AG08396 (cell line): ENCODE data around the gene TSC1.
"Not testable (repeated sequence)": the region's sequence is repeated elsewhere in the genome, so short reads cannot be mapped to it uniquely, and the experiment has no call there.

ENCODE experiments used
- DNase-seq: peaks from one replicate; pipeline ENCODE4 v3.0.0; 2012; ENCODE audit warnings: low spot score, mixed read lengths

The TSC1 gene

GRCh38 chr9:132944294-132945185 is at the start of gene TSC1:
Gene TSC1, minus strand, starts transcription at chr9:132944616. Its CDS starts 15,744 bp downstream, at chr9:132928872.
- peak; percentile 95 for DNase-seq

- DNase-seq = no peak
These were observed 49.1 kb upstream of the TSC1 start for GRCh38 chr9:132993511-132993939.

GRCh38 chr9:132991351-132992300 is 47.2 kb upstream of the TSC1 start:
- DNase-seq = no peak

- no peak for DNase-seq
These were observed 46.4 kb upstream of the TSC1 start for GRCh38 chr9:132990781-132991180.

GRCh38 chr9:132989998-132990557 is 45.7 kb upstream of the TSC1 start:
- DNase-seq = not testable (repeated sequence)

- no peak for DNase-seq
These were observed 45.1 kb upstream of the TSC1 start for GRCh38 chr9:132989414-132989996.

GRCh38 chr9:132989014-132989310 is 44.5 kb upstream of the TSC1 start:
- no peak for DNase-seq

- DNase-seq = no peak
These were observed 44.0 kb upstream of the TSC1 start for GRCh38 chr9:132988244-132989013.

- no peak for DNase-seq
These were observed 42.5 kb upstream of the TSC1 start for GRCh38 chr9:132986640-132987620.

GRCh38 chr9:132986114-132986513 is 41.7 kb upstream of the TSC1 start:
- DNase-seq = no peak

GRCh38 chr9:132985489-132985888 is 41.1 kb upstream of the TSC1 start:
- no peak for DNase-seq

- no peak for DNase-seq
These were observed 40.6 kb upstream of the TSC1 start for GRCh38 chr9:132985071-132985350.

GRCh38 chr9:132984202-132985070 is 40.0 kb upstream of the TSC1 start:
- no peak for DNase-seq

- no peak for DNase-seq
These were observed 39.2 kb upstream of the TSC1 start for GRCh38 chr9:132983491-132984201.

- no peak for DNase-seq
These were observed 38.0 kb upstream of the TSC1 start for GRCh38 chr9:132982458-132982857.

GRCh38 chr9:132980157-132980556 is 35.7 kb upstream of the TSC1 start:
- no peak for DNase-seq

- DNase-seq = no peak
These were observed 34.2 kb upstream of the TSC1 start, which contains the start of gene GFI1B for GRCh38 chr9:132978451-132979131. Gene GFI1B, plus strand, starts transcription at chr9:132978694. Its CDS starts 7,985 bp downstream, at chr9:132986679.

- no peak for DNase-seq
These were observed 33.7 kb upstream of the TSC1 start for GRCh38 chr9:132978112-132978450.
